ENCODE data around the gene TMEM132D.

The TMEM132D gene

DNA sequence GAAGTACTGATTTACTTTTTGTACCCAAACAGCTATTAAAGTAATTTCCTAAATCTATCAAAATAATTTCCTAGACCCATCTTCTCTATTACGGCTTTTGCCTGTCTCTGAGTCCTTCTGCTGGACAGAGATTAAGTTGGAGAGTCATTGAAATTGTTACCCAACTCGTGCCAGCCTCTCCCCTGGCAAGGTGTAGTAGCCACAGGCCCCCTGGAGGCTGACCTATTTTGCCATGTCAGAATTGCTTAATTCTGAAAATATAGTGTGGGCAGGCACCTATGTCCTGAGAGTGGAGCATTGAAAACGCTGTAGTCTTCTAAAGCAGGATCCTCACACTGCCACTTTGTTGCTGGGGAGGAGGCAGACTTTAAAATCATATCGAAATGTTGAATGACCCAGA, 742.3 kb downstream of the TMEM132D start:
- no peak overlapping the region for H3K9ac ChIP-seq (ENCODE audit: low read depth, low read length)
- H3K4me1 ChIP-seq (ENCODE audit: insufficient read depth, low read length), result peaks cover 8% of the 10 kb centered on the region; the same call in 1 of the 2 replicates
- no peaks in the 10 kb centered on the region for H3K27me3 ChIP-seq (ENCODE audit: insufficient read depth, low read length)
- H3K4me3 ChIP-seq (ENCODE audit: low read length), result no peak overlapping the region
- H3K36me3 ChIP-seq (ENCODE audit: insufficient read depth, low read depth, low read length), result no peaks in the 10 kb centered on the region
- H3K27ac ChIP-seq (ENCODE audit: low read length), result no peak overlapping the region
- H3K9me3 ChIP-seq (ENCODE audit: insufficient read depth, low read depth, low read length), result peaks cover 20% of the 10 kb centered on the region

DNA sequence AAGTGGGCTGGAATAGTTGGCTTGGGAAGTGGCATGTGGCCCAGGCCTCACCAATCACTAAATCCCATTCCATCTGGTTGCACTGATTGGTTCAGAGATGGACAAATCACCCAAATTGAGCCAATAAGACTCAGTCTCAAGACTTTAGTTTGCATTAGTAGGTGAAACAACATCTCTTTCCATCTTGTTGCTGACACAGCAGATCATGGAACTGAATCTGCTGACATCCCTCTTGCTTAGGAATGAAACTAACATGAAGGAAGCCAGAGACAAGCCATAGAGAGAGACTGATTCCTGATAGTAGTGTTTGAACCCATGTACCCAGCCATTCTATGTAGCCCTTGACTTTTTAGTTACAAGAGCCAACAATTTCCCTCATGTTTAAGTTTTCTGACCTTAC, 743.5 kb downstream of the TMEM132D start:
- Histone ChIP-seq H3K4me1 (ENCODE audit: insufficient read depth, low read length) (peaks cover 8% of the 10 kb centered on the region; the same call in 1 of the 2 replicates), H3K9ac (ENCODE audit: low read depth, low read length) (no peak overlapping the region), H3K4me3 (ENCODE audit: low read length) (no peak overlapping the region), H3K36me3 (ENCODE audit: insufficient read depth, low read depth, low read length) (no peaks in the 10 kb centered on the region), H3K27ac (ENCODE audit: low read length) (no peak overlapping the region), H3K27me3 (ENCODE audit: insufficient read depth, low read length) (no peaks in the 10 kb centered on the region), H3K9me3 (ENCODE audit: insufficient read depth, low read depth, low read length) (peaks cover 20% of the 10 kb centered on the region)

DNA sequence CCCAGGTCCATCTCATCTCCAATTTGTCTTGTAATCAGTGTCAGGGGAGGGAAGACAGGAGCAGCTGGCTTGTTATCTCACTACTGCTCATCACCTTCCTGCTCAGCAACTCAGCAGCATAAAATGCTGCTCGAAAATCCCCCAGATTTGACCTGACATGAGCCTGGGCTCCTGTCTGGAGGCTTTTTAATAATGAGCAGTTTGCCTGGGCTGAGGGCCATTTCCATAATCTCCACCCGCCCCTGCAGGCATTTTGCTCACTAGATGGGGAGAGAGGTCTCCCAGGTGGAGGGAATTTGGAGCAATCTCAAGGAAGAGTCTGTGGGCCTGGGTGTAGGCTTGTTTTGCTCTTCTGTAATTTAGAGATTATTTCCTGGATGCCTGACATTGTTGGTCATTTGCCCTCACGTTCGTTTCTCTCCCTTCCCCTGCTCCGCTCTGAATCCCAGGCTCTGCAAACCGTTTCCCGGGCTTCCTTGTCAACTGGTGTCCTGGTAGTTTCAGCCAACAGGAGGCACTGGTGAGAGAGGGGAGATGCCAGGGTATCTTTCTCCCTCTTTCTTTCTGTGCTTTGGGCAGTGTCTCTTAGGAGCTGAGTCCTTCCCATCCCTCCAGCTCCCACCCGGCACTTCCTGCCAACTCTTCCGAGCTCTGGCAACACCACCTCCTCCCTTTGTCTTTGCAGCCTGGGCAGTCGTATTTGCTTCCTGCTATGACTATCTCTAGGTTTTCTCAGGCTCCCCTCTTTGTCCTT, 751.3 kb downstream of the TMEM132D start:
- H3K4me1 ChIP-seq (ENCODE audit: insufficient read depth, low read length), result peaks cover 5% of the 10 kb centered on the region
- H3K9me3 ChIP-seq (ENCODE audit: insufficient read depth, low read depth, low read length), result no peaks in the 10 kb centered on the region; the same call in 1 of the 2 replicates
- no peaks in the 10 kb centered on the region for H3K27me3 ChIP-seq (ENCODE audit: insufficient read depth, low read length)
- H3K27ac ChIP-seq (ENCODE audit: low read length), result no peak overlapping the region
- H3K4me3 ChIP-seq (ENCODE audit: low read length), result no peak overlapping the region
- H3K9ac ChIP-seq (ENCODE audit: low read depth, low read length), result no peak overlapping the region
- H3K36me3 ChIP-seq (ENCODE audit: insufficient read depth, low read depth, low read length), result no peaks in the 10 kb centered on the region

DNA sequence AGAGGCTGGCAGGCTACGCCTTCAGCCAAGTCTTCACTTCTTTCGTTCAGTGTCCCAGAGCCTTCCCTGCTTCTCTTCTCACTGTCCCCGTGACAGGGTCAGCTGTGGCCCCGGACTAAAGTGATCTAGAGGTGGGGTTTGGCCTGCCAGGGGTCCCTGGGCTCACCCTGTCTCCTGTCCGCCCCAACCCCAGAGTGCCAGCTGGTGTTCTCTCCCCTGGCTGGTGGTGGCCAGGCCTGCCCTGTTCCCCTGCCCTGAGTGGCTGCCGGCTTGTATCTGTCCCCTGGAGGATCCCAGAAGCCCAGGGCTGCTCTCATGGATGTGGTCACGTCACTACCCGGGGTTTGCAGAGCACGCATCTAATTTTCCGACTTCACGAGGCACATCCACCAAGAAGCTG, 753.1 kb downstream of the TMEM132D start:
- Histone ChIP-seq H3K9me3 (ENCODE audit: insufficient read depth, low read depth, low read length) (no peaks in the 10 kb centered on the region; the same call in 1 of the 2 replicates), H3K9ac (ENCODE audit: low read depth, low read length) (no peak overlapping the region), H3K27me3 (ENCODE audit: insufficient read depth, low read length) (no peaks in the 10 kb centered on the region), H3K4me3 (ENCODE audit: low read length) (no peak overlapping the region), H3K36me3 (ENCODE audit: insufficient read depth, low read depth, low read length) (no peaks in the 10 kb centered on the region), H3K27ac (ENCODE audit: low read length) (no peak overlapping the region), H3K4me1 (ENCODE audit: insufficient read depth, low read length) (peaks cover 5% of the 10 kb centered on the region)

DNA sequence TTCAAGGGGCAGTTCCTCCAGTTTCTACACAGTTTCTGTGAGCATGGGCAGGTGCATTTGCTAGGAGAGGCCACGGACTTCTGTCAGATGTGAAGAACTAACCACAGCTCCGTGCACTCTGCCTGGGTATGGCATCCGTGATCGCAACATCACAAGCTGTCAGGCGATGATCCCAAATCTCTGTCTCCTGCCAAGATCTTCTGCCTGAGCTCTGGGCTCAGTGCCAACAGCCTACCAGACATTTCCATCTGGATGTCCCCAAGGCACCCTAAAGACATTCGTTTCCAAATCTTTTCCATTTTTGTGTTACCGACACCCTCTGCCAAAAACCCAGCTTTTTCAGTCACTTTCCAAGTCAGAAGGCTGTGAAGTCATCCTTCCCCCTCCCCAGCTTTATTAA, 758.4 kb downstream of the TMEM132D start:
- peaks cover 5% of the 10 kb centered on the region for H3K4me1 ChIP-seq (ENCODE audit: insufficient read depth, low read length)
- no peaks in the 10 kb centered on the region for H3K36me3 ChIP-seq (ENCODE audit: insufficient read depth, low read depth, low read length)
- no peak overlapping the region for H3K27ac ChIP-seq (ENCODE audit: low read length)
- H3K9me3 ChIP-seq (ENCODE audit: insufficient read depth, low read depth, low read length), result no peaks in the 10 kb centered on the region
- no peak overlapping the region for H3K9ac ChIP-seq (ENCODE audit: low read depth, low read length)
- H3K27me3 ChIP-seq (ENCODE audit: insufficient read depth, low read length), result no peaks in the 10 kb centered on the region
- H3K4me3 ChIP-seq (ENCODE audit: low read length), result no peak overlapping the region

DNA sequence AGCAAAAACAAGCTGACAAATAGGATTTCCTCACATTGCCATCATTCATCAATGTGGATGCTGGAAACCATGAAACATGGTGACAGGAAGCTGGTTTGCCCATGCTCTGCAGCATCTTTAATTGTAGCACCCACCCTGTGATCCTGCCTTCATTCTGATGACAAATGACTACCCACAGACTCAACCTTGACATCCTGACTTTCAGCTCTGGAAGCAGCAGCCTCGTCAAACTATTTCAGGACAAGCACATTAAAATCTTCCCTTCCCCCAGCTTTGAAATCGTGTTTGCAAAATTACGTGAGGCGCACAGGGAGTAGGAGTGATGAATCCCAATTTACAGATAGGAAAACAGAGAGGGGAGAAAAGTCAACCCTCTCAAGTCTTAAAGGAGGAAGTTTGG, 765.0 kb downstream of the TMEM132D start:
- Histone ChIP-seq H3K27ac (ENCODE audit: low read length) (no peak overlapping the region), H3K9ac (ENCODE audit: low read depth, low read length) (no peak overlapping the region), H3K4me3 (ENCODE audit: low read length) (no peak overlapping the region), H3K36me3 (ENCODE audit: insufficient read depth, low read depth, low read length) (no peaks in the 10 kb centered on the region), H3K9me3 (ENCODE audit: insufficient read depth, low read depth, low read length) (peaks cover 3% of the 10 kb centered on the region; the same call in 1 of the 2 replicates), H3K27me3 (ENCODE audit: insufficient read depth, low read length) (no peaks in the 10 kb centered on the region), H3K4me1 (ENCODE audit: insufficient read depth, low read length) (no peaks in the 10 kb centered on the region)

DNA sequence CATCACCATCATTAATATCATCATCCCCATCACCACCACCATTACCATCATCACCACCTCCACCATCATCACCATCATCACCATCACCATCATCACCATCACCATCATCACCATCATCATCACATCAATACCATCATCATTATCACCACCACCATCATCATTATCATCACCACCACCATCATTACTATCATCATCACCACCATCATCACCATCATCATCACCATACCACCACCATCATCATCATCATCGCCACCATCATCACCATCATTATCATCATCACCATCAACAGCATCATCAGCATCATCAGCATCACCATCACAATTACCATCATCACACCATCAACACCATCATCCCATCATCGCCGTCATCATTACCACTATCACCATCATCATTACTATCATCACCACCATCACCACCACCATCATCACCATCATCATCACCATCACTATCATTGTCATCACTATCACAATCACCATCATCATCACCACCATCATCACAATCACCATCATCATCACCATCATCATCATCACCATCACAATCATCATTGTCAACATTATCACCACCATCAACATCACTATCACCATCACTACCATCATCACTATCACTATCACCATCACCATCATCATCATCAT, 767.0 kb downstream of the TMEM132D start:
- H3K9ac ChIP-seq (ENCODE audit: low read depth, low read length), result no peak overlapping the region
- peaks cover 3% of the 10 kb centered on the region; the same call in 1 of the 2 replicates for H3K9me3 ChIP-seq (ENCODE audit: insufficient read depth, low read depth, low read length)
- H3K27ac ChIP-seq (ENCODE audit: low read length), result no peak overlapping the region
- H3K36me3 ChIP-seq (ENCODE audit: insufficient read depth, low read depth, low read length), result no peaks in the 10 kb centered on the region
- no peaks in the 10 kb centered on the region for H3K4me1 ChIP-seq (ENCODE audit: insufficient read depth, low read length)
- H3K27me3 ChIP-seq (ENCODE audit: insufficient read depth, low read length), result no peaks in the 10 kb centered on the region
- no peak overlapping the region for H3K4me3 ChIP-seq (ENCODE audit: low read length)

DNA sequence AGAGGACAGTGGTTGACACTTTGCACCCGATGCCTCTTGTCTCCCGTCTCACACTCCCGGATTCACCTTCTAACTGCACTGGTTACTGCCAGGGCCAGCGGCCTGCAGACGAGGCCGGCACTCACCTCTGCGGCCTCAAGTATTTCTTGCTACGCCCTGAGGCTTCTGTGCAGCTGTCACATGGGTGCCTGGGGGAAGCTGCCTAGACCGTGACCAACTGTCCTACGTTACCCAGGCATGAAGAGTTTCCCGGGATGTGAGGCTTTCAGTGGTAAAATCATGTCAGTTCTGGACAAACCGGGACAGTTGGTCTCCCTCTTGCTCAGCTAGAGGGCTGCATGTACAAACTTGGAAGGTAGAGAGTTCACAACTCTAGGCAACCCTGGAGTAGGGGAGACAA, 776.1 kb downstream of the TMEM132D start:
- Histone ChIP-seq H3K4me1 (ENCODE audit: insufficient read depth, low read length) (no peaks in the 10 kb centered on the region), H3K27ac (ENCODE audit: low read length) (no peak overlapping the region)

DNA sequence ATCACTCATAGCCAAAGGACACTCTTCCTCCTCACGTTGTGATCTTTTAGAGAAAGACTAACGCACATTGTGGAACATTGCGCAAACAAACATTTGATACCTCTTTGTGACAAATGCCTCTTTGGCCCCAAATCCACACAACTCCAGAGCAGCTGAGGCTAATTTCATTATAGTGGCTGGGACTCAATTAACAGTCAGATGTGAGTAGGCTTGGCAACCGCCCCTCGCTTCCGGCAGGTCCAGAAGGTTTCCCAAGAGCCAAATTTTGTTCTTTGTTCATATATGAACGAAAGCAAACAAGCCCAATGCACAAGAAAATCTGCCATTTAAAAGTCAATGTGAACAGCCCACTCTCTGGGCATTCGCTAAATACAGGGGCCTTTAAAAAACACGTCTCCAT, 776.6 kb downstream of the TMEM132D start:
- H3K9me3 ChIP-seq (ENCODE audit: insufficient read depth, low read depth, low read length), result peaks cover 5% of the 10 kb centered on the region; the same call in 1 of the 2 replicates
- no peak overlapping the region for H3K4me3 ChIP-seq (ENCODE audit: low read length)
- H3K27me3 ChIP-seq (ENCODE audit: insufficient read depth, low read length), result no peaks in the 10 kb centered on the region
- no peaks in the 10 kb centered on the region for H3K4me1 ChIP-seq (ENCODE audit: insufficient read depth, low read length)
- H3K36me3 ChIP-seq (ENCODE audit: insufficient read depth, low read depth, low read length), result no peaks in the 10 kb centered on the region
- no peak overlapping the region for H3K9ac ChIP-seq (ENCODE audit: low read depth, low read length)
- H3K27ac ChIP-seq (ENCODE audit: low read length), result no peak overlapping the region

More for the DNA sequence above, 776.1 kb downstream of the TMEM132D start:
- Histone ChIP-seq H3K4me3 (ENCODE audit: low read length) (no peak overlapping the region), H3K27me3 (ENCODE audit: insufficient read depth, low read length) (no peaks in the 10 kb centered on the region), H3K9ac (ENCODE audit: low read depth, low read length) (no peak overlapping the region), H3K36me3 (ENCODE audit: insufficient read depth, low read depth, low read length) (no peaks in the 10 kb centered on the region), H3K9me3 (ENCODE audit: insufficient read depth, low read depth, low read length) (peaks cover 5% of the 10 kb centered on the region; the same call in 1 of the 2 replicates)

DNA sequence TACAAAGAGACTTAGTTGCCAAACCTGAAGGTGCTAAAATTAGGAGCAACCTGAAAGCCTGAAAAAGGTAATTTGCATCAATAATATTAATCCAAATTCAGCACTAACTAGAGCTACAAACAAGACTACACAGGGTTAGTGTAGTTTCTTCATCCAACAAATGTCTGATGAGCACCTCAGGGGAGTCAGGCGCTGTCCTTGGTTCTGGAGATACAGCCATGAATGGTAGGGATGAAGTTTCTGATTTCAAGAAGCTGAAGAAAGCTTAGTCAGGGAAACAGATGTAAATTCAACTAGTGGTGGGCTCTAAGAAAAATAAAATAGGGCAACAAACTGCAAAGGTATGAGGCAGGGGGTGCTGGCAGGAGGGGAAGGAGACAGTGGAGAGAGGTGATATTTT, 784.3 kb downstream of the TMEM132D start:
- Histone ChIP-seq H3K4me1 (ENCODE audit: insufficient read depth, low read length) (no peaks in the 10 kb centered on the region), H3K27me3 (ENCODE audit: insufficient read depth, low read length) (no peaks in the 10 kb centered on the region), H3K27ac (ENCODE audit: low read length) (no peak overlapping the region), H3K4me3 (ENCODE audit: low read length) (no peak overlapping the region), H3K9me3 (ENCODE audit: insufficient read depth, low read depth, low read length) (no peaks in the 10 kb centered on the region; the same call in 1 of the 2 replicates), H3K36me3 (ENCODE audit: insufficient read depth, low read depth, low read length) (no peaks in the 10 kb centered on the region), H3K9ac (ENCODE audit: low read depth, low read length) (no peak overlapping the region)

DNA sequence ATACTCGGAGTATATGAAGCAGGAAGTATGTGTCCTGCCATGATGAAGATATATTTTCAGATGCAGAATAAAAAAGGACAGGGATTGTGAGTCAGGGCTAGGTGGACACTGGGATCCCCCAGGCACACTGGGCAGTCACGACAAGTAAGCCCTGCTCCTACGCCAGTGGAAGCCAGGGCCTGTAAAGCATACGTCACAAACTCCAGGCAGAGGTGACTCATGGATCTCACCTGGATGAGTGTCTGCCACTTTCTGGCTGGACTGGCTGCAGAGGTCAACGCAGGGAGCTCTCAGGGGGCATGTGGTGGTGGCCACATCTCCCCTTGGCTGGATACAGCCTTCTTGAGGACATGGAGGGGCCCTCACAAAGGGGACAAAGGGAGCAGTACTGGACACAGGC, 788.3 kb downstream of the TMEM132D start:
- Histone ChIP-seq H3K27me3 (ENCODE audit: insufficient read depth, low read length) (no peaks in the 10 kb centered on the region), H3K9me3 (ENCODE audit: insufficient read depth, low read depth, low read length) (no peaks in the 10 kb centered on the region; the same call in 1 of the 2 replicates), H3K27ac (ENCODE audit: low read length) (no peak overlapping the region), H3K36me3 (ENCODE audit: insufficient read depth, low read depth, low read length) (no peaks in the 10 kb centered on the region), H3K4me1 (ENCODE audit: insufficient read depth, low read length) (no peaks in the 10 kb centered on the region), H3K4me3 (ENCODE audit: low read length) (no peak overlapping the region), H3K9ac (ENCODE audit: low read depth, low read length) (no peak overlapping the region)

DNA sequence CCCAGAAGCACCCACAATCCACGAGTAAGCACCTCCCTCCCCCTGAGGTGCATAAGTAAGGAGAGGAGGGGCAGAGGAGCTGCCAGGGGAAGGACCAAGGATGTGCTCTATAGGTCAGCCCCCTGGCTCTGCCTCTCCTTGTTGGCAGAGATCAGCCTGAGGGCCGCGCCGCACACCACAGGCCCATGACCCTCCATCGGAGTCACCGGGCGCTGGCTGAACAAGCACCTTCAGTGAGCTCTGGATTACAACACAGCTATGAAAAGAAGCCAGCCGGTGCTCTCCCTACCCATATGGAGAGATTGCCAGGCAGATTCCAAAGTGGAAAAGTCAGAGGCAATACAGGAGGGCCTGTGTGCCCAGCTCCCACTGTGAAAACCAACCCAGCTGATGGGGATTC, 793.2 kb downstream of the TMEM132D start:
- Histone ChIP-seq H3K36me3 (ENCODE audit: insufficient read depth, low read depth, low read length) (no peaks in the 10 kb centered on the region), H3K4me1 (ENCODE audit: insufficient read depth, low read length) (no peaks in the 10 kb centered on the region), H3K27me3 (ENCODE audit: insufficient read depth, low read length) (no peaks in the 10 kb centered on the region), H3K9ac (ENCODE audit: low read depth, low read length) (no peak overlapping the region), H3K4me3 (ENCODE audit: low read length) (no peak overlapping the region), H3K27ac (ENCODE audit: low read length) (no peak overlapping the region), H3K9me3 (ENCODE audit: insufficient read depth, low read depth, low read length) (peaks cover 10% of the 10 kb centered on the region; the same call in 1 of the 2 replicates)
